Esophagus (tissue), 2 donors: ENCODE results near the gene INPP4B. TPM values are rescaled to one million over a fixed set of nuclear protein-coding genes. Genes with fewer than 3 reads are reported as not detected.

Experiments used
- H3K27ac ChIP-seq, 2 donors: one replicate each; pipeline ENCODE4 v1.5.1; 2013; ENCODE audit warnings: low read depth in 2 of 2, mild to moderate bottlenecking in 2 of 2, inconsistent platforms in 1 of 2, low read length in 1 of 2, moderate library complexity in 1 of 2
- H3K27me3 ChIP-seq, 2 donors: one replicate each; pipeline ENCODE4 v1.6.1; 2013; ENCODE audit warnings: low read length in 2 of 2, control low read depth in 1 of 2, mild to moderate bottlenecking in 1 of 2; ENCODE audit not compliant: insufficient read depth in 2 of 2, control insufficient read depth in 1 of 2
- H3K36me3 ChIP-seq, 2 donors: one replicate each; pipeline ENCODE4 v1.6.1; 2013; ENCODE audit warnings: low read length in 1 of 2; ENCODE audit not compliant: control insufficient read depth in 2 of 2, insufficient read depth in 2 of 2
- H3K4me1 ChIP-seq, 2 donors: one replicate each; pipeline ENCODE4 v1.6.1; 2013; ENCODE audit warnings: low read length in 1 of 2; ENCODE audit not compliant: control insufficient read depth in 2 of 2, insufficient read depth in 2 of 2
- H3K4me3 ChIP-seq, 2 donors: one replicate each; pipeline ENCODE4 v1.5.1; 2013; ENCODE audit warnings: low read length in 2 of 2, mild to moderate bottlenecking in 2 of 2, low read depth in 1 of 2, moderate library complexity in 1 of 2
- H3K9me3 ChIP-seq, 2 donors: one replicate each; pipeline ENCODE4 v1.6.1; 2013; ENCODE audit warnings: mild to moderate bottlenecking in 2 of 2, low read depth in 1 of 2, low read length in 1 of 2, moderate library complexity in 1 of 2; ENCODE audit not compliant: control insufficient read depth in 2 of 2, insufficient read depth in 1 of 2
- WGBS, 2 donors: extraction: QIAGEN DNeasy Blood & Tissue Kit; methylation state at CpG; one replicate each; pipeline ENCODE4 v1.1.7; 2013; 5-methylcytosine and 5-hydroxymethylcytosine counted together
- polyA plus RNA-seq, 2 donors: library from polyadenylated mRNA; stranded (reverse); fragments of 200-250 nt; gene quantifications; one replicate each; pipeline ENCODE4 v1.2.3, GENCODE V29; 2013
- donor health status: healthy with polysubstance abuse.
- donor health status: Bipolar disorder and iron deficiency.

INPP4B gene
- polyA plus RNA-seq, 2 donors, result 2.5 to 4.4 TPM

GRCh38 chr4:142548491-142548890, 297.6 kb downstream of the INPP4B start:
- no peaks in the 10 kb centered on the region for H3K9me3 ChIP-seq
- no peaks in the 10 kb centered on the region for H3K27me3 ChIP-seq
- H3K4me1 ChIP-seq, result peaks cover 0 to 3% of the 10 kb centered on the region in 2 donors
- 0 to 10% methylated on average over 1 of the region's 1 CpG for WGBS, 2 donors
- H3K36me3 ChIP-seq, result no peaks in the 10 kb centered on the region
- H3K4me3 ChIP-seq, result no peak overlapping the region
- H3K27ac ChIP-seq, result no peak overlapping the region

- 23 to 34% methylated on average over 1 of the region's 1 CpG for WGBS, 2 donors
- H3K4me1 ChIP-seq, result peaks cover 0 to 3% of the 10 kb centered on the region in 2 donors
- H3K27ac ChIP-seq, result no peak overlapping the region
- H3K9me3 ChIP-seq, result no peaks in the 10 kb centered on the region
- no peak overlapping the region for H3K4me3 ChIP-seq
- no peaks in the 10 kb centered on the region for H3K36me3 ChIP-seq
- H3K27me3 ChIP-seq, result no peaks in the 10 kb centered on the region
These were observed 298.1 kb downstream of the INPP4B start for GRCh38 chr4:142547974-142548373.

- no peaks in the 10 kb centered on the region for H3K9me3 ChIP-seq
- no peaks in the 10 kb centered on the region for H3K27me3 ChIP-seq
- no peak overlapping the region for H3K27ac ChIP-seq
- 89 to 91% methylated on average over 3 of the region's 3 CpGs for WGBS, 2 donors
- H3K4me3 ChIP-seq, result no peak overlapping the region
- no peaks in the 10 kb centered on the region for H3K4me1 ChIP-seq
- H3K36me3 ChIP-seq, result no peaks in the 10 kb centered on the region
These were observed 301.5 kb downstream of the INPP4B start for GRCh38 chr4:142544594-142544993.

GRCh38 chr4:142544039-142544438, 302.1 kb downstream of the INPP4B start:
- Histone ChIP-seq H3K9me3 (no peaks in the 10 kb centered on the region), H3K4me1 (no peaks in the 10 kb centered on the region), H3K27me3 (no peaks in the 10 kb centered on the region), H3K4me3 (no peak overlapping the region), H3K36me3 (no peaks in the 10 kb centered on the region), H3K27ac (no peak overlapping the region)
- 77 to 80% methylated on average over 1 of the region's 1 CpG for WGBS, 2 donors

- Histone ChIP-seq H3K36me3 (no peaks in the 10 kb centered on the region), H3K27ac (no peak overlapping the region), H3K9me3 (no peaks in the 10 kb centered on the region), H3K27me3 (no peaks in the 10 kb centered on the region), H3K4me1 (no peaks in the 10 kb centered on the region), H3K4me3 (no peak overlapping the region)
- WGBS, 2 donors, result 87 to 91% methylated on average over 2 of the region's 2 CpGs
These were observed 305.7 kb downstream of the INPP4B start for GRCh38 chr4:142540483-142540804.

- Histone ChIP-seq H3K27ac (no peak overlapping the region), H3K27me3 (no peaks in the 10 kb centered on the region), H3K9me3 (no peaks in the 10 kb centered on the region), H3K4me1 (no peaks in the 10 kb centered on the region), H3K36me3 (no peaks in the 10 kb centered on the region), H3K4me3 (no peak overlapping the region)
- WGBS, 2 donors, result 24 to 29% methylated on average over 3 of the region's 3 CpGs
These were observed 306.2 kb downstream of the INPP4B start for GRCh38 chr4:142539796-142540482.

GRCh38 chr4:142535009-142535408, 311.1 kb downstream of the INPP4B start:
- Histone ChIP-seq H3K36me3 (no peaks in the 10 kb centered on the region), H3K27ac (no peak overlapping the region), H3K4me1 (no peaks in the 10 kb centered on the region), H3K9me3 (no peaks in the 10 kb centered on the region), H3K4me3 (no peak overlapping the region), H3K27me3 (no peaks in the 10 kb centered on the region)
- 81 to 82% methylated on average over 1 of the region's 1 CpG for WGBS, 2 donors

GRCh38 chr4:142532054-142532453, 314.0 kb downstream of the INPP4B start:
- Histone ChIP-seq H3K36me3 (no peaks in the 10 kb centered on the region), H3K4me3 (no peak overlapping the region), H3K27ac (no peak overlapping the region), H3K4me1 (no peaks in the 10 kb centered on the region), H3K27me3 (no peaks in the 10 kb centered on the region), H3K9me3 (no peaks in the 10 kb centered on the region)
- 84 to 91% methylated on average over 5 of the region's 5 CpGs for WGBS, 2 donors

- 81 to 82% methylated on average over 1 of the region's 1 CpG for WGBS, 2 donors
- no peaks in the 10 kb centered on the region for H3K36me3 ChIP-seq
- H3K9me3 ChIP-seq, result no peaks in the 10 kb centered on the region
- no peaks in the 10 kb centered on the region for H3K27me3 ChIP-seq
- no peak overlapping the region for H3K4me3 ChIP-seq
- H3K27ac ChIP-seq, result no peak overlapping the region
- no peaks in the 10 kb centered on the region for H3K4me1 ChIP-seq
These were observed 315.4 kb downstream of the INPP4B start for GRCh38 chr4:142530728-142531127.

GRCh38 chr4:142528433-142528832, 317.7 kb downstream of the INPP4B start:
- H3K36me3 ChIP-seq, result no peaks in the 10 kb centered on the region
- no peaks in the 10 kb centered on the region for H3K27me3 ChIP-seq
- H3K27ac ChIP-seq, result no peak overlapping the region
- H3K4me1 ChIP-seq, result no peaks in the 10 kb centered on the region
- WGBS, 2 donors, result 71 to 79% methylated on average over 1 of the region's 1 CpG
- H3K4me3 ChIP-seq, result no peak overlapping the region
- no peaks in the 10 kb centered on the region for H3K9me3 ChIP-seq
